Measurements from ENCODE around the gene EVI5.
"Not testable (repeated sequence)": the region's sequence is repeated elsewhere in the genome, so short reads cannot be mapped to it uniquely, and the experiment has no call there.

Gene EVI5

DNA sequence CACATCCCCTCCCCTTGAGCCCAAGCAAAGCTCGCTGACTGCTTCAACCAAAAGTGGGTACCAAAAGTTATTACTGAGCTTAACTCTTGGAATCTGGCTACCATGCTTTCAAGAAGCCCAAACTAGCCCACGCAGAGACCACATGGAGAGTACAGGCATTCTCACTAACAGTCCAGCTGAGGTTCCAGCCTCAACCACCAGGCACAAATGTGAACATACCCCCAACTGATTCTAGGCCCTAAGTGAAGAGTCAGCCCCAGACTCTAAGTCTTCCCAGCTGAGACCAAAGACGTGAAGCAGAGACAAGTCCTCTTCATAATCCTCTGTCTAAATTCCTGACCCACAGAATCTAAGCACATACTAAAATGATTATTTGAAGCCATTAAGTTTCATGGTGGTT lies 36.8 kb downstream of the EVI5 start:
- no peak for DNase-seq (ENCODE audit: low spot score)

DNA sequence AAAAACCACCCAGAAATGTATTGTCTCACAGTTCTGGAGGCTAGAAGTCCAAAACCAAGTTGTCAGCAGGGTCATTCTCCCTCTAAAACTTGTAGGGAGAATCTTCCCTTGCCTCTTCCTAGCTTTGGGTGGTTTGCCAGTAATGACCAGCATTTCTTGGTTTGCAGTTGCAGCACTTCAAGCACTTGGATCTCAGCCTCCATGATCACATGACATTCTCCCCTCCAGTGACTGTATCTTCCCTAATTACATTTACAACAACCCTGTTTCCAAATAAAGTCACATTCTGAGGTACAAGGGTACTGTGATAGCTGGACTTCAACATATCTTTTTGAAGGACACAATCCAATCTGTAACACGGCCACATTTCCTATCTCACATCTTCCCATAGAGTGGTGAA lies 37.2 kb downstream of the EVI5 start:
- no peak for DNase-seq (ENCODE audit: low spot score)

DNA sequence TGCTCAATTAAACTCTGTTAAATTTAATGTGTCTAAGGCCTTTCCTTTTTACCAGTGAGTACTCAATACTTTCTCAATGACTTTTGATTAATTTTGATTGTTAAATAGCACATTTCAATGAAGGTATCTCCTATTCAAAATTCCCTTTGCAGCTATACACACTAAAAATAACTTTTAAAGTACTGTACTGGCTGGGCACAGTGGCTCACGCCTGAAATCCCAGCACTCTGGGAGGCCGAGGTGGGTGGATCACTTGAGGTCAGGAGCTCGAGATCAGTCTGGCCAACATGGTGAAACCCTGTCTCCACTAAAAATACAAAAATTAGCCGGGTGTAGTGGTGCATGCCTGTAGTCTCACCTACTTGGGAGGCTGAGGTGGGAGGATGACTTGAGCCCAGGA lies 38.7 kb downstream of the EVI5 start:
- not testable (repeated sequence) for DNase-seq (ENCODE audit: low spot score)

DNA sequence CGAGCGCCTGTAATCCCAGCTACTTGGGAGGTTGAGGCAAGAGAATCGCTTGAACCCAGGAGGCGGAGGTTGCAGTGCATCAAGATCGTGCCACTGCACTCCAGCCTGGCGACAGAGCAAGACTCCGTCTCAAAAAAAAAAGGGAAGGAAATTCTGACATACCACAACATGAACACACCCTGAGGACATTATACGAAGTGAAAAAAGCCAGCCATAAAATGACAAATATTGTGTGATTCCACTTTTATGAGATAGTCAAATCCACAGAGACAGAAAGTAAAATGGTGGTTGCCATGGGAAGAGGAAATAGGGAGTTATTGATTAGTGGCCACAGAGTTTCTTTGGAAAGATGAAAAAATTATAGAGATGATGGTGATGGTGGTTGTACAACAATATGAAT lies 41.7 kb downstream of the EVI5 start:
- DNase-seq (ENCODE audit: low spot score), result no peak

DNA sequence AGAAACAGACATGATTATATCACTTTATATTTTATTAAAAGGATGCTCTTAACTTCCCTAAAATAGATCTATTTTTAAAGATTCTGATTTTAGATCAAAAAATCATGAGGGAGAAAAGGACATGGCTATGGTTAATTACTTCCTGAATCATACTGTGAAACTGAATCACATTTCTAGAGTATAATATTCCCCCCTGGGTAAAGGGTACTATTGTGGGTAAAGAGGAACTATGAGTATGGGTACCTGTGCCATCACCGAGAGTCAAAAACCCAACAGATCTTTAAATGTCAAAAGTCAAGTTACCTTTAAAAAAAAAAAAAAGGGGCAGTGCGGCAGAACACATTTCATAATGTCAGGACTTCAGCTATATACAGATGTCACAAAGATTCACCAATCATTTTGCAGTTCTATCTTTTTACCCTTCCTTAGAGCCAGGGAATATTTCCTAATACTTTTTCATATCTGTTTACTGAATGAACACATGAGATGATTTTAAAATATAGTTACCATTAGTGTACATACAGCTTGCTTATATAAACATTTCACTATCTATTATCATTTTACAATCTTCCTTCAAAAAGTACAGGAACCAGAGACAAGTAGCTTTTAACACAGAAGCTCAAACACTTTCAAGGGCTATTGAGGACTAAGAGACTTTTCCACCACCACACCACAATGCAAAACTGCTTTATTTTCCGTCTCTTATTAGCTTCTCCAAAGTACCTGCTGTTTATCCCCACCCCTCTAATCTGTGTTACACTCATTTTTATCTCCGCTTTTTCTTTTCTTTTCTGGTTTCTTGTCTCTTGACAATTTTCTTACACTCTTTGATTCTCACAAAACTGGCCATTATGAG lies 45.0 kb downstream of the EVI5 start:
- DNase-seq (ENCODE audit: low spot score), result no peak

DNA sequence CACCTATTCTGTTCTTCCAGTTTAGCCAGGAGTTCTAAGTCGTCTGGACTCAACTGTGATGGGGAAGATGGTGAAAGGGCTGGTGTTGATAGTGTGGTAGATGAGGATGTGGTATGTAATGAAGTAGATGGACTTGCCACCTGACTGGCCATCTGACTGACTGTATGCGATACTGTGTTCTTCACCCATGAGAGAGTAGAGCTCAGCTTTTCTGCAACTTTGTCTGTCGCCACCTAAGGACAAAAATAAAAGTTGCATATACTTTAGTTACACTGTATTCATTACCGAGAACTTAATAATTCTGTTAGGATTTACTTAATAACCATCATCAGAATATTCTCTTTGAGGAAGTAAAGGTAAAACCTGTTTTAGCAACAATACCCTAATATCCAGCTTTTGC lies 48.5 kb downstream of the EVI5 start:
- peak; percentile 10 for DNase-seq (ENCODE audit: low spot score)

DNA sequence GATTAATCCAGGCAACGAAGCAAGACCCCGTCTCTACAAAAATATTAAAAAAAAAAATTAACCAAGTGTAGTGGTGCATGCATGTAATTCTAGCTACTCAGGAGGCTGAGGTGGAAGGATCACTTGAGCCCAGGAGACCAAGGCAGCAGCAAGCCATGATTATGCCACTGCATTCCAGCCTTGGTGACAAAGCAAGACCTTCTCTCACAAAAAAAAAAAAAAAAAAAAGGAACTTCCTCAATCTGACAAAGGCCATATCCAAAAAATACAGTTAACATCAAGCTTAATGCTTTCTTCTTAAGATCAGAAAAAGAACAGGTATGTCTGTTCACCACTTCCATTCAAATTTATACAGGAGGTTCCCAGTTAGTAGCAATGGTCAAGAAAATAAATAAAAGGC lies 54.4 kb downstream of the EVI5 start:
- DNase-seq (ENCODE audit: low spot score), result no peak

DNA sequence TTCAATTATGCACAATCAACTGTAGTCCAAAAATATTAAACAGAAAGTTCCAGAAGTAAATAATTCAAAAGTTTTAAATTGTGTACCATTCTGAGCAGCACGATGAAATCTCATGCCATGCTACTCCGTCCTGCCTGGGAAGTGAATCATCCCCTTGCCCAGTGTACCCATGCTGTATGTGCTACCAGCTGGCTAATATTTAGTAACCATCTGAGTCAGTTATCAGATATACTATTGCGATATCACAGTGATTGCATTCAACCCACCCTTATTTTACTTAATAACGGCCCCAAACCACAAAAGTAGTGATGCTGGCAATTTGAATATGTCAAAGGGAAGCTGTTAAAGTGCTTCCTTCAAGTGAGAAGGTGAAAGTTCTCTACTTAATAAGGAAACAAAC lies 56.2 kb downstream of the EVI5 start:
- no peak for DNase-seq (ENCODE audit: low spot score)

DNA sequence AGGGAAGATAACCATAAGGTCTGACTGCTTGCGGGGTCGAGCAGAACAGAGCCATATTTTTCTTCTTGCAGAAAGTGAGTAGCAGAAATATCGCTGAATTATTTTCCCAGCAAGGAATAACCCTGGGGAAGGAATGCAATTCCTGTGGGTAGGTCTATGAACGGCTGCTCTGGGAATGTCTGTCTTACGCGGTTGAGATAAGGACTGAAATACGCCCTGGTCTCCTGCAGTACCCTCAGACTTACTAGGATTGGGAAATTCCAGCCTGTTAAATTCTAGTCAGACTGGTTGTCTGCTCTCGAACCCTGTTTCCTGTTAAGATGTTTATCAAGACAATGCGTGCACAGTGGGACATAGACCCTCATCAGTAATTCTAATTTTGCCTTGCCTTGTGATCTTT lies 61.2 kb downstream of the EVI5 start:
- not testable (repeated sequence) for DNase-seq (ENCODE audit: low spot score)

DNA sequence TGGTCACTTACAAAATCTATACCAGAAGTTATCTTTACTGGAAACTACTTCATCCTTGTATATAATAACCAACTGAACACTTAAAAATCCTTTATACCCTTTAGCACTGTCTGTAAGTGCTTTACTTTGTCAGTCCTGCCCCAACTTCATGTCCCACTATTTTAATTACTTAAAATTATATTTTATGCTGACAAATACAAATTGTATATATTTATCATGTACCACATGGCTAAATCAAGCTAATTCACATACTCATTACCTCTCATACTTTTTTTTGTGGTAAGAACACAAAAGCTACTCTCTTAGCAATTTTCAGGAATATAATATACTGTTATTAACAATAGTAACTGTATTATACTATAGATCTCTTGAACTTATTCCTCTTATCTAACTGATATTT lies 63.0 kb downstream of the EVI5 start:
- DNase-seq (ENCODE audit: low spot score), result no peak

DNA sequence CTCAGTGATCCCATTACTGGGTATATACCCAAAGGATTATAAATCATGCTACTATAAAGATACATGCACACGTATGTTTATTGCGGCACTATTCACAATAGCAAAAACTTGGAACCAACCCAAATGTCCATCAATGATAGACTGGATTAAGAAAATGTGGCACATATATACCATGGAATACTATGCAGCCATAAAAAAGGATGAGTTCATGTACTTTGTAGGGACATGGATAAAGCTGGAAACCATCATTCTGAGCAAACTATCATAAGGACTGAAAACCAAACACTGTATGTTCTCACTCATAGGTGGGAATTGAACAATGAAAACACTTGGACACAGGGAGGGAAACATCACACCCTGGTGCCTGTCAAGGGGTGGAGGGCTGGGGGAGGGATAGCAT lies 63.8 kb downstream of the EVI5 start:
- DNase-seq (ENCODE audit: low spot score), result not testable (repeated sequence)

DNA sequence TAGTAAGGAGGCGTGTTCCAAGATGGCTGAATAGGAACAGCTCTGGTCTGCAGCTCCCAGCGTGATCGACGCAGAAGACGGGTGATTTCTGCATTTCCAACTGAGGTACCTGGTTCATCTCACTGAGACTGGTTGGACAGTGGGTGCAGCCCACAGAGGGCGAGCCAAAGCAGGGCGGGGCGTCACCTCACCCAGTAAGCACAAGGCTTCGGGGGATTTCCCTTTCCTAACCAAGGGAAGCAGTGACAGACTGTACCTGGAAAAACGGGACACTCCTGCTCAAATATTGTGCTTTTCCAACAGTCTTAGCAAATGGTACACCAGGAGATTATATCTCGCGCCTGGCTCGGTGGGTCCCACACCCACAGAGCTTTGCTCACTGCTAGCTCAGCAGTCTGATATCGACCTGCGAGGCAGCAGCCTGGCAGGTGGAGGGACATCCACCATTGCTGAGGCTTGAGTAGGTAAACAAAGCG lies 69.4 kb downstream of the EVI5 start:
- not testable (repeated sequence) for DNase-seq (ENCODE audit: low spot score)

DNA sequence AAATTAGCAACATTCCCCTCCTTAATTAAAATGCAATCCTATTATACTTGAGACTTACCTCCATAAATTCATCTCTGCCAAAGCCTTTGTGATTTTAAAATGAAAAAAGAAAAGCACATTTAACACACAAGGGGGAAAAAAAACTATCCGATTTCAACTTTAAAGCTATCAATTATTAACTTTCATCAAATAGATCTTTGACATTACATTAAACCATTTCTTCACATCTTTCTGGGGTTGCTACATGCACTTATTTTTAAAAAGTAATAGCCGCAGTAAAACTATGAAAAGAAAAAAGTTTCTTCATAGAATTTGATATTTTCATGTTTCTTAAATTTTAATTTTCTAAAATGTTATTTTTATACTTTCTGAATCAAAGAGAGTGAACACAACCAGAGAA lies 71.0 kb downstream of the EVI5 start:
- DNase-seq (ENCODE audit: low spot score), result no peak

DNA sequence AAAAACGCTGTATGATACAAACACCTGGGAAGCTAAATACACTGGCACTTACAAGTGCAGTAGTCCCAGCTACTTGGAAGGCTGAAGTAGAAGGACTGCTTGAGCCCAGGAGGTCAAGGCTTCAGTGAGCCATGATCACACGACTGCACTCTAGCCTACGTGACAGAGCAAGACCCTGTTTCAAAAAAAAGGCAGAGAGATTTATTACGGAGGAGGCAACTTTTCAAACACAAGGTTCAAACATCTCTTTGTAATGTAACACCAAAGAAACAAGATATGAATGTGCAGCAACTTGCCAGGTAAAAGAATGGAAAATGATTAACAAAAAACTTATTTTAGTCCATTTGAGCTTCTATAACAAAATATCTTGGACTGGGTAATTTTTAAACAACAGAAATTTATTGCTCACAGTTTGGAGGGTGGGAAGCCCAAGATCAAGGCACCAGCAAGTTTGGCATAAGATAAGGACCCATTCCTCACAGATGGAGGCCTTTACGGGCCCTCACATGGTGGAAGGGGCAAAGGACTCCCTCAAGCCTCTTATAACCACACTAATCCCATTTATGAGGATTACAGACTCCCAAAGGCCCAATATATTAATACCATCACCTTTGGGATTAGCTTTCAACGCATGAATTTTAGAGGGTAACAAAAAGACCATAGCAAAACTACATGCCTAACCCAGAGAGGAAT lies 73.3 kb downstream of the EVI5 start:
- no peak for DNase-seq (ENCODE audit: low spot score)

DNA sequence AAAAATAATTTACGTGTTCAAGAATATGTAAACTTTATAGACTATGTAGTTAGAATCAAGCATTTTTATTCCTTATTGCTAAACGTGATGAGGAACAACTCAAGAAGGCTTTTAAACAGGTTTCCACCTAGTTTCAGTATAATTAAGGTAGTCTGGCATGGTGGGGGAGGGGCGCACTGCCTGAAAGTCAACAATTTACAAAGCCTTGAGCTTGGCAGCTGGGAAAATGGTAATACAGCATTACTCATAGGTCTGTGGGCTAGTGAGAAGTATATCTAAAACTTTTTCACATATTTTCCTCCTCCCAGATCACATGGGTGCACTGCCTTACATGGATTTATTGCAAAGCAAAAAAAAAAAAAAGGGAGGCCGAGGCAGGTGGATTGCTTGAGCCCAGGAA lies 75.2 kb downstream of the EVI5 start:
- DNase-seq (ENCODE audit: low spot score), result no peak

DNA sequence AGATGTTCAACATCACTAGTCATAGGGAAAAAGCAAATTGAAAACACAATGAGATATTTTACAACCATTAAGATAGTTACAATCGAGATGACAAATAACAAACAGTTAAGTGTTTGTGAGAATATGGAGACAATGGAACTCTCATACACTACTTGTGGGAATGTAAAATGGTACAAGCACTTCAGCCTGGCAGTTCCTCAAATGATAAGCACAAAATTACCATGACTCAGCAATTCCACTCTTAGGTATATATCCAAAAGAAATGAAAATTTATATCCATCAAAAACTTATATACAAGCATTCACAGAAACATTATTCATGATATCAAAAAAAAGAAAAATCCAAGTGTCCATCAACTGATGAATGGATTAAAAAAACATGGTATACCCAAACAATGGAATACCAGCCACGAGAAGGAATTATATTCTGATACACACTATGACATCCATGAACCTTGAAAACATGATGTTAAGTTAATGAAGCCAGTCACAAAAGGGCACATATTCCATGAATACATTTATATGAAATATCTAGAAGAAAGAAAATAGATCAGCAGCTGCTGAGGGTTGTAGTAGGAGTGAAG lies 76.4 kb downstream of the EVI5 start:
- DNase-seq (ENCODE audit: low spot score), result no peak

DNA sequence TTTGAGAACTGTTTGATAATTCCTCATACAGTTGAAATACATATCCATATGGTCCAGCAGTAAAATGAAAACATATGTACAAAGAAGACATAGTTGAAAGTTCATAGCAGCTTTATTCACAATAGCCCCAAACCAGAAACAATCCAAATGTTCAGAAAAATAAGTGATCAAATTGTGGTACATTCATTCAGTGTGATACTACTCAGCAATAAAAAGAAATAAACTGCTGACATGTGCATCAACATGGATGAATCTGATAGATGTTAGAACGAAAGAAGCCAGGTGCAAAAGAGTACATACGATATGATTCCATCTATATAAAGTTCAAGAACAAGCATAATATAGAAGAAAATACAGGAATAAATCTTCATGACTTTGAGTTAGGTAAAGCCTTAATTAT lies 77.2 kb downstream of the EVI5 start:
- no peak for DNase-seq (ENCODE audit: low spot score)

DNA sequence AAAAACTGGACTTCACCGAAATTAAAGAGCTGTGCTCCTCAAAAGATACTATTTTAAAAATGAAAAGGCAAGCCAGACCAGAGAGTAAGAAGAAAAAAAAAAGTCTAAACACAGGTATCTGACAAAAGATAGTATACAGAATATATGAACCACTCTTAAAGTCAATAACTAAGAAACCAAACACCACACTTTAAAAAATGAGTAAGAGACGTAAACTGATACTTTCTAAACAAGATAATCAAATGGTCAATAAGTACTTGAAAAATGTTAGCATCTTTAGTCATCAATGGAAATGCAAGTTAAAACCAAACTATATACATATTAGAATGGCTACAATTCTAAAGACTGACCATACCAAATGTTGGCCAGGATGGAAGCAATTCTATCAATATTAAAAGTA lies 77.6 kb downstream of the EVI5 start:
- no peak for DNase-seq (ENCODE audit: low spot score)

DNA sequence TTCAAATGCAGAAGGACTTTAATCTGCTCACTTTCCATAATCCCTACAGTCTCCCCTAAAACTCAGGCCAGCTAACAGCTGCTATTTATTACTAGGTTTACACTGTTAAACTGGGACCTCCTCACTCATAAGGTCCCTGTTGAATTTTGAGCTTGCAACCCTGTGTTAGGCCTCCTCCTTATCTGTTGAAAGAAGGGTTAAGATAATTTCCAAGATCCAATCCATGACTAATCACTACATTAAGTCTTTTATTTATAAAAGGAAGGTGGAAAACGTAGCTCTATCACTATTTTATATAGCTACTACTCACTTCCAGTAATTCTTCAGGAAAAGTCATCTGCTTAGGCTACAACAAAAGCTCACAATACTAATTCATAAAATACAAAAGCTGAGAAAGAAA lies 79.5 kb downstream of the EVI5 start:
- DNase-seq (ENCODE audit: low spot score), result no peak

DNA sequence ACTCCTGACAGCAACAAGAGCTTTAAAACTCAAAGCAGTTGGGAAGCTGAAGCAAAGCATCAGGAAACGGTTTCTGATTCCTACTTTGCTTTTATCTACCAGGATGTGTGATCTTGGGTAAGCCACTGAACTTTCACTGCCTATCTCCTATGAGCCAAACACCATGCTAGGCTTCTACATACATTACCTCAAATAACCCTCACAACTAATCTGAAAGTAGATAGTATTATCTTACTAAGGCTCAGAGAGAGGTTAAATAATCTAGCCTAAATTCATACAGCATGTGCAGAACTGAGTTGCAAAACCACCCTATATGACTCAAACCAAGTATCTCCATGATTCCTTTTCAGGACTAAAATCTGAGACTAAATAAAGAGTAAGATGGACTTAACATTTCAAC lies 83.8 kb downstream of the EVI5 start:
- no peak for DNase-seq (ENCODE audit: low spot score)

DNA sequence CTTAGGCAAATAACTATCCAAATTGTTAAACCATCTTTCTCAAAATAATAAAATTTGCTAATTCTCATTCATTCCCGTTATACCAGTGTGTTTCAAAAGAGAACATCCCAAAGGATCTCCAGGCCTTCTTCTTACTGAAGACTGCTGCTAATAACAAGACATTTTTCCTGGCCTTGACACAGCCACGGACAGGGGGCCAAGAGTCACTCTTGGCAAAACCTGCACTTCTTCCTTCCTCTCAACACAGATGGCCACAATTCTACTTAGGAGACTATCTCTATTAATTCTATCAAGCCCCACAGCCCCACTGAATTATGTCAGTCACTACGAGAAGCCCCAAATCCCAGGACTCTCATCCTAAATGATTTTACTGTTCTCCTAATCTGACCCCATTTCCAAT lies 86.0 kb downstream of the EVI5 start:
- DNase-seq (ENCODE audit: low spot score), result no peak

DNA sequence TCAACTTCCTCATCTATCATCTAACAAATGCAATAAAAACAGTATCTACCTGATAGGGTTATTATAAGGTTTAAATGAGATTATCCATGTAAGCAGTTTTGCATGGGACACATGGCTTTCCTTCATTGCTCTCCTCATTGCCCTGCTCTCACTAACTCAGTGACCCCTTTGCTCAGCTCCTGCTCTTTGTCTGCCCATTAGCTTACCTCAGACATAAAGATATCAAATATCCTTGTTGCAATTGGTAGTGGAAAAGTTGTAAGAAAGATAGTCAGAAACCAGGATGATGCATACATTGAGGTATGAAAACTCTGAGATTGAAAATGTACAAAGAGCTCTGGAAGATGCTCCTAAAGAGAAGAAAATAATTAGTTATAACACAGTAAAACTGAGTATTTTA lies 89.8 kb downstream of the EVI5 start:
- DNase-seq (ENCODE audit: low spot score), result no peak

DNA sequence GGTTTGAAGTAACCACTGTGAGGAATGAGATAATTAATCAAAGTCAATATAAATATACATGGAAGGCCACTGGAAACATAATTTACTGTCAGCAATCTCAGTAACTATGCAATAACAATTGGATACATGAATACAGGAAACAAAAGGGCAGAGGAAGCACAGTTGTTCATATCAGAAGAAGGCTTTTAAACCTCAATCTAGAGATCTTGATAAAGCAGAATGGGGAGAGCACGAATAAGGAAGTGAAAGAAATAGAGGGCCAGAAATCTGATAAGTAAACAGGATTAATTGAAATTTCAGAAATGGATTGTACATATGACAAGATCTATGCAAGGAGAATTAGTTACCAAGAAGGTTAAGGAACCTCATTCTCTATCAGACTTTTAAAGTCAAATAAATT lies 93.0 kb downstream of the EVI5 start:
- no peak for DNase-seq (ENCODE audit: low spot score)

Measured in SW480 (cell line).